Stimulated activated CD4-positive, alpha-beta T cell treated with anti-CD3 and anti-CD28 coated beads, TNF-alpha, amount 100 ng/mL, for 4 hours (primary cell): ENCODE measurements around the gene COL23A1.
"Not testable (repeated sequence)": the region's sequence is repeated elsewhere in the genome, so short reads cannot be mapped to it uniquely, and the experiment has no call there.

ENCODE experiments used
- DNase-seq, 3 experiments: peaks; one replicate each; pipeline ENCODE4 v3.0.0-alpha.2; 2020; ENCODE audit warnings: low read depth in 3 of 3

COL23A1 gene

DNA sequence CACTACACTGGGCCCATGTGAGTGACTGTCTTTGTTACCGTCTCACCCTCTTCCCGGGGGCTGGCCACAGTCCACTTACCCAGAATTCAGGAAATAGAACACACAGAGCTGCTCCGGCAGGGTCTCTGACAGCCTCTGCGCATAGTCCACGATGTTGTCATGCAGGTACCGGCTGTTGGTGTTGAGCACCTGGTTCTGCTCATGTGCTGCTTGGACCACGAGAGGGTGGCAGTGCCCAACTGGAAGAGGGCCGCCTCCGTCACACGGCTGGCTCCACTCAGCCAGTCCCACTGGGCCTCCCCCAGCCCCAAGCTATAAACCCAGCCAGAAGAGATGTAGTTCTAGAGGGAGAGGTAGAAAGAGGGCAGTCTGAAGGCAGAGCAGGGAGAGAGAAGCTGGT lies 360.3 kb downstream of the COL23A1 start:
- no peak for DNase-seq

DNA sequence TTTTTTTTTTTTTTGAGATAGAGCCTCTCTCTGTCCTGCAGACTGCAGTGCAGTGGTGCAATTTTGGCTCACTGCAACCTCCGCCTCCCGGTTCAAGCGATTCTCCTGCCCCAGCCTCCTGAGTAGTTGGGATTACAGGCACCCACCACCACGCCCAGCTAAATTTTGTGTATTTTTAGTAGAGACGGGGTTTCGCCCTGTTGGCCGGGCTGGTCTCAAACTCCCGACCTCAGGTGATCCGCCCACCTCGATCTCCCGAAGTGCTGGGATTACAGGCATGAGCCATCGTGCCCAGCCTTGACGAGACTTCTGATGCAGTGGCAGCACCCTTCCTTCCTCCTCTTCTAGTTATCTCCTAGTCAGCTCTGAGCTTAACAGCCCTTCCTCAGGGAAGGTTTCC lies 361.1 kb downstream of the COL23A1 start:
- DNase-seq: not testable (repeated sequence)

GRCh38 chr5:178228609-178229008 lies 361.6 kb downstream of the COL23A1 start:
- no peak for DNase-seq

DNA sequence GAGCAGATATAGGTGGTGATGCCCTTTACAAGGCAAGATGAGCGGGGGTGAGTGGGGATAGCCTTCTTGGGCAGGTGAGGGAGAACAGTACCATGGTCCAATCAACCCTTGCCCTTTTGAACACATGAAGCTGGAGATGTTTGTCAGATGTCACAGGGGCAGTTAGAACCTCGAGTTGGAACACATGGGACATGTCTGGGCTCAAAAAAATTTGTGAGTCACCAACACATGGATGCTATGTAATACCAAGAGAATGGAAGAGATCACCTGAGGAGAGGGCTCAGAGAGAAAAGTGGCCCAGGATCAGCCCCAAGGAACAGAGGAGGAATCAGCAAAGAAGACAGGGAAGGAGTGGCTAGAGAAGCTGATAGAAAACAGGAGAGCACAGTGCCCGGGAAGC lies 362.3 kb downstream of the COL23A1 start:
- no peak for DNase-seq

DNA sequence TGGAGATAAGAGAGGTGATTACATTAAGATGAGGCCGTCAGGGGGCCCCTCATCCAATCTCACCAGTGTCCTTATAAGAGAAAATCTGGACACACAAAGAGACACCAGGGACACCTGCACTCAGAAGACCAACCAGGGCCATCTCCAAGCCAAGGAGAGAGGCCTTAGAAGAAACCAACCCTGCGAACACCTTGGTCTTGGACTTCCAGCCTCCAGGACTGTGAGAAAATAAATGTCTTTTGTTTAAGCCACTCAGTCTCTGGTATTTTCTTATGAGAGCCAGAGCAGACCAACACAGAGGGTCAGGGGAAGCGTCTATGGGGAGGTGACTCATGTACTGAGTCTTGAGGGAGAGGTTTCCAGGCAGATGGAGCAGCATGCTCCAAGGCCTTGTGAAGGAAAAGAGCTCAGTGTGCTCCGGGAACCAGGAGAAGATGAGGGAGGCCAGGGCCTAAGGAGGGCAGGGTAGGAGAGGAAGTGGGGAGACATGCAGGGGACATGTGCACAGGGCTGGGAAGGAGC lies 363.0 kb downstream of the COL23A1 start:
- no peak for DNase-seq

- DNase-seq: no peak
Observed at GRCh38 chr5:178225174-178225573, 365.0 kb downstream of the COL23A1 start.

DNA sequence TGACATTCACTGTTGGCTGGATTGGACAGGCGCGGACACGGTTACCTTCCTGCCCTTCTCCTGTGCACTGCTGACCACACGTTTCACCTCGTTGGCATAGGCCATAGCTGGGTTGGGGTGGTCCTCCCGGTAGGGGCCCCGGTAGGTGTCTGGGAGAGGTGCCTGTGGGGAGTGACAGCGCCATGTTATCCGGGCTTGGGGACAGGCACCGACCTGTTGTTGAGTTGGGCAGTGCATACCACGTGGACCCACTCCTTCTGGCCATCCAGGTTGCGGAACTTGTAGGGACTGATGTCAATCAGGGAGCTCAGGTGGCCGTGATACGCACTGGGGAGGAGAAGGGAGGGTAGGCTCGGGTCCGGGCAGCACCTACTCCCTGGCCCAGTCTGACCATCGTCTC lies 365.8 kb downstream of the COL23A1 start:
- DNase-seq: no peak

DNA sequence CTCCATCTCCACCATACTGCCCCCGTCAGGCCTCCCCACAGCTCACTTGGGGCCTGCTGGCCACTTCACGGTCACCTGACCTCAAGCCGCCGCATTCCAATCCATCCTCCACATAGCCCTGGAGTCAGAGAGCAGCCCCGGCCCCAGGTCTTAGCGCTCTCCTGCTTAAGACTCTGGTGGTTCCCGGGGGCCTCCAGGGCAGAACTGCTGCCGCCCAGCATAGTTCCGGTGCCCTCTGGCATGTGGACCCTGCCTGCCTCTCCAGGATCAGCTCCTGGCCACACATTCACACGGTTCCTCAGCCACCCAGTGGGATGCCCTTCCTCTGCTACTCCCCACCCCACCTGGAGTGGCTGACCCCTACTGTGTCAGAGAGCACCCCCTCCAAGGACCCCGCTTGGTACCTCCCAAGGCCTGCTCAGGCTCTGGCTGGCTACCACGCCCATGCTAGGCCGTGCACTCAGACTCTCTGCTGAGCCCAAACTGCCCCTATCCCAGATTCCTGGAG lies 366.3 kb downstream of the COL23A1 start:
- no peak for DNase-seq

DNA sequence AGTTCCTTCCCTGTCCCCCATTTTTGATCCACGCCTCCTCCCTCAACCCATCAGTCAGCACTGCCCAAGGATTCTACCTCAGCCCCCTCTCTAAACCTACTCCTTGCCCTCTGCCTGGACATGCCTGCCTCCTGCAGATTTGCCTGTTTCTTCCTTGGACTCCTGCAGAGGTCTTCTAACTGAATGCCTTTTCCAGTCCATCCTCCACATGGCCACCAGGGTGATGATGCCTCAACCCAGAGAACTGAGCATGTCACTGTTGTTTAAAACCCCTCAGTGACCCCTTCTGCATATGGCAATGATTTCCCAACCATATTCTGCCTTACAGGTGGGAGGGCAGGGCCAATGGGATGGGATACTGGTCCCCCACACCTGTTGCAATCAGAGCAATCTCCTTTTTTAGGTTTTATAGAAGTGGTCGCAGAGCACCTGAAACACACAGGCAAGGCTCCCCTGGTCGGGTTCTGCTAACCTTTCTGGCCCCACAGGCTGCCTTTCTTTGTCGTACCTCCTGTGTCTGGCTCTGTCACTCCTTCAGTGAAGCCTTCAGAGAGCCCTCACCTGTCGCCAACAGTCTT lies 366.9 kb downstream of the COL23A1 start:
- DNase-seq: no peak

- DNase-seq: no peak
Observed at GRCh38 chr5:178222292-178222691, 367.9 kb downstream of the COL23A1 start.

DNA sequence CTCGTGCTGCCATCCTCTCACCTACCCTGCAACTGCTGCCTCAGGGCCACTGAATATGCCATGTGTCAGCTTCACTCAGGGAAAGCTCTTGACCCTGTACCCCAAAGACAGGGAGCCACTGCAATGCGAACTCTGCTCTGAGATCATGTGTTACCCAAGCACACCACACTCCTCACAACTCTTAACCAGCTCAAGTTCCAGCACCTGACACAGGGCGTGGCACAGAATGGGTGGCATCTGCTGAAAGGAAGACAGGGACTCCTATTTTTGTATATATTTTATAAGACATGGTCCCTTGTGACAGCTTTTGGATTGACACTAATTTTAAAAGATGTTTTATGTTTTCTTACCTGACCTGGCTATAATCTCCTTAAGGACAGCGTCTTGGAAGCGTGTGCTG lies 368.3 kb downstream of the COL23A1 start:
- DNase-seq: no peak

GRCh38 chr5:178221282-178221681 lies 368.9 kb downstream of the COL23A1 start:
- DNase-seq: no peak

- no peak for DNase-seq
Observed at GRCh38 chr5:178218827-178219226, 371.4 kb downstream of the COL23A1 start.

GRCh38 chr5:178218237-178218776 lies 371.9 kb downstream of the COL23A1 start:
- DNase-seq: no peak

GRCh38 chr5:178216779-178217178 lies 373.4 kb downstream of the COL23A1 start:
- no peak for DNase-seq

GRCh38 chr5:178216088-178216534 lies 374.1 kb downstream of the COL23A1 start:
- DNase-seq: no peak

GRCh38 chr5:178215280-178216002 lies 374.8 kb downstream of the COL23A1 start:
- DNase-seq: no peak

DNA sequence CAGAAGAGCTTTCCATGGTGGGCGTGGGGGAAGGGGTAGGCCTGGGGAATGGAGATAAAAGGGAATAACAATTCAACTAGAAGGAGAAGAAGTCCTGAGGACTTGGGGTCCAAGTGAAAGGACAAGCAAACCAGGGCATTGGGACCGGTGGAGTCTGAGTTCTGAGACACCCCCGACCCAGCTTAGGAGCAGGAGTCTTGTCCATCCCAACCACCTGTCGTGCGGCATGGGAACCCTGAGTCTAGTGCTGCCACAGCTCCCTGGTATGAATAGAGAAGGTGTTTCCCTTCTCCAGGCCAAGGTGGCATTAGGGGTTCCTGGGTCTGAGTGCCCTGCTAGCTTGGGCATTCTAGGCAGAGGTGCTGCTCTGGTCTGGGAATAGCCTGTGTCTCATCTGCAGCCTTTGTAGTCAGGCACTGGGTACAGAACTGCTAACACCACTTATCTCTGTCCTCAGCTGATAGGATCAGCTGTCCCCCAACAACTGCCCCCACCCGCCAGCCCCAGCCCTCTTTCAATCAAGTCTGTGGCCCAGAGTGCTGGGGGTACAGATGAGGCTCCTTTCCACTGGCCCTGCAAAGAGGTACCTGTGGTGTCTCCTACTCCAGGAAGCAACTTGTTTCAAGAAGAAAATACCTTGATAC lies 375.9 kb downstream of the COL23A1 start:
- DNase-seq: no peak

- DNase-seq: no peak
Observed at GRCh38 chr5:178213748-178214151, 376.4 kb downstream of the COL23A1 start.

DNA sequence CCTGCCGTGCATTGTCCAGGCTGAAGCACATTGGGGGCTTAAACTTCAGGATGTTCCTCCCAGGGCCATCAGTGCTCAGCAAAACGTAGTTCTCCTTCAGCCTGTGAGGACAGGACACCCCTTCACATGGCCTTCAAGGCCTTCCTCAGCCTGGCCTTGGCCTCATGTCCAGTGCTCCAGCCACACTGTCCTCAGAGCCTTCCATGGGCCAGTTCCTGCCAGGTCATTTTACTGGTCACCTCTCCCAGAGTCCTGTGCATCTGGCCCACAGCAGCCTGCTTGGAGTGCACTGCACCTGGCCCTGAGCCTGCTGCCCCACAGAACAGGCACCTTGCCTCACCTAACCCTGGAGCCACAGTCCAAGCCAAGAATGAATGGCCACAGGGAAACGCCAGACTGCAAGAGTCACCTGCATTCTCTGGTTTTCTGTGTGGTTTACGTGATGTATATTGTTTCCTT lies 377.2 kb downstream of the COL23A1 start:
- no peak for DNase-seq

DNA sequence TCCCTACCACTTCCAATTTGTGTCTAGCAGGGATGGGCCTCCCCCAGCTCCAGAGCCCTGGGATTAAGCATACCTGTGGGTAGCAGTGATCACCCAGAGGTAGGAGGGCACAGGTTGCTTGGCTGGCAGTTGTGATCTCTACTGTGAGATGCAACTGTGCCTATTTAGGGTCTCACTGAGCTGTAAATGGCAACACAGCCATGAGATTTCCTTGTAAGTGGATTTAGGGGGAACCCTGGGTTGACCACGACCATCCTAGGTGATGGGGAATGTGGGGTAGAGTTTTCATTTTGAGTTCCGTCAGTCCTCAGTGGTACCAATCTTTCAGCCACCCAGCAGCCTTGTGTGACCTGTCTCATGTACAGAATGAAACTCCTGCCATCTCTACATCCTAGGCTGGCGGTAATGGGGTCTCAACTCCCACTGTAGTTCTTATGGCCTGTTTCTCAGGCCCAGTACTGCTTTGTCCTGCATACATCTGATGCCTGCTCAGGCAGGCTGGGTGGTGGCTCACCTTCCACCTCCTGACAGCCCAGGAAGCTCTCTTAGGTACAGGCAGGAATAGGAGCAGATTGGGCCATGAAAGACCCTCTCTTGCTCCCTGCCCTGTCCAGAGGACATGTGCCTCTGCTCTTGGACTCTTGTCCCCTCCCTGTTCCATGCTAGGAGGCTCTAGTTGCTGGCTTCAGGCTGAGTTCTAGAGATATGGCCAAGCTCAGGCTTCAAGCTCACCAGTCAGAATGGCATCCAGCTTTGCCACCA lies 377.8 kb downstream of the COL23A1 start:
- DNase-seq: no peak
